HG03520 (cell line): ENCODE results near the gene UBE2I.

ENCODE experiments used
- ATAC-seq: cut with Tn5 transposase; IDR thresholded peaks from one replicate; pipeline ENCODE4 v1.9.1; 2021; ENCODE audit warnings: mild to moderate bottlenecking, moderate library complexity; ENCODE audit not compliant: unreplicated experiment

UBE2I gene

DNA sequence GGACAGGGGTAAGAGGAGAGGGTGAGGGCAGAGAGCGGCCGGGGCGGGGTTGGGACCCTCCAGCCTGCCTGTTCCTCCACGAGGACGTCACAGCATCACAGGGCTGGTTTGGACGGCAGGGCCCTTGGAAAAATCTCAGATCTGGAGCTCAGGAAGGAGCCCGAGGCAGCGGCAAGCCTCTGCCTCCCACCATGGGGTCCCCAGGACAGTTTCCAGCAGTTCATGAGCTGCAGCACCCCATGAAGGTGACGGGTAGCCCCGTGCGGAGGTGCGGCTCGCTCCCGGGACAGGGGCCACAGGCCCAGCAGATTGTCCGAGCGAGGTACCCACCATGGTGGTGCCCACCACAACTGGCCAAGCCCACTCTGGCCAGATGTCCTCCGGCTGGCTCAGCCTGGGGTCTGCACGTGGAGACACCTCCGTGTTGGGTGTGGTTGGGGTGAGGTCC, 32.3 kb upstream of the UBE2I start:
- no peak for ATAC-seq

DNA sequence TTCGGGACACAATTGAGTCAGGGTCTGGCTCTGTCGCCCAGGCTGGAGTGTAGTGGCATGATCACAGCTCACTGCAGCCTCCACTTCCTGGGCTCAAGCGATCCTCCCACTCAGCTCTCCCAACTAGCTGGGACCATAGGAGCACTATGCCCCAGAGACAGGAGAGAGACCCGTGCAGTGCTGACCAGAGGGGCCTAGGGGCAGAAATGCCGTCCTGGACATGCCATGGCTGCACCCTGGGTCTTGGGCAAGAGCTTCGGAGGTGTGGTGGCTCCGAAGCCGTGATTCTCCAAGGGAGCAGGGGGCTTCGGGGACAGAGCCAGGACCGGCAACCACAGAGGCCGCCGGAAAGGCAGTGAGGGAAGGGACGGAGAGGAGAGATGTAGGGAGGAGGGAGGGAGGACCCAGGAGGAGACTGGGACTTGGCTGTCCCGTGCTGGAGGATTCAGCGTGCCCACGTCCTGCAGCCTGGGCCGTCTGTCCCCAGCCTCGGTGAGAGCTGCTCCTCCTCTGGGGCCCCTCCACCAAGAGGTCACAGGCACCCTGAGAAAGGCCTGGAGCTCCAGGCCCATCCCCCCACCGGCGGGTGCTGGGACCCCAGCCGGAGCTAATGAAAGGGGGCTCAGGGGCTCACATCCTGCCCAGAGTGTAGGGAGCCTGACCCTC, 31.7 kb upstream of the UBE2I start:
- no peak for ATAC-seq

DNA sequence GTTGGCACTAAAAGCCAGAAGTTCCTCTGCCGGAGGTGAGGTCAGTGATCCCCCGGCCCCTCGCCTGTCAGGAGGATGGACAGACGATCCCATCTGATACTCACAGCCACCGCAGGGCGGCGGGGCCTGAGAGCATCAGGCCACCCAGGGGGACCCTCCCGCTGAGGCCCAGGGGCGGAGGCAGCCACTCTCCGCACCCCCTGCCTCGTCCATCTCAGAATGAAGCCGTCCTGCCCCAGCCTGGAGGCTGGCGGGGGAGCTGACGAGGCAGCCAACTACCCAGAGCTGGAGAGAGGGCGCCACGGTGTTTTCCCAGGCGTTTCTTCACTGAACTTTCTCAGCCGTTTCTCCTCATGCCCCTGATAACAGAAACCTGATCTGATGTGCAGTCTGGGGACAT, 31.0 kb upstream of the UBE2I start:
- ATAC-seq: no peak

DNA sequence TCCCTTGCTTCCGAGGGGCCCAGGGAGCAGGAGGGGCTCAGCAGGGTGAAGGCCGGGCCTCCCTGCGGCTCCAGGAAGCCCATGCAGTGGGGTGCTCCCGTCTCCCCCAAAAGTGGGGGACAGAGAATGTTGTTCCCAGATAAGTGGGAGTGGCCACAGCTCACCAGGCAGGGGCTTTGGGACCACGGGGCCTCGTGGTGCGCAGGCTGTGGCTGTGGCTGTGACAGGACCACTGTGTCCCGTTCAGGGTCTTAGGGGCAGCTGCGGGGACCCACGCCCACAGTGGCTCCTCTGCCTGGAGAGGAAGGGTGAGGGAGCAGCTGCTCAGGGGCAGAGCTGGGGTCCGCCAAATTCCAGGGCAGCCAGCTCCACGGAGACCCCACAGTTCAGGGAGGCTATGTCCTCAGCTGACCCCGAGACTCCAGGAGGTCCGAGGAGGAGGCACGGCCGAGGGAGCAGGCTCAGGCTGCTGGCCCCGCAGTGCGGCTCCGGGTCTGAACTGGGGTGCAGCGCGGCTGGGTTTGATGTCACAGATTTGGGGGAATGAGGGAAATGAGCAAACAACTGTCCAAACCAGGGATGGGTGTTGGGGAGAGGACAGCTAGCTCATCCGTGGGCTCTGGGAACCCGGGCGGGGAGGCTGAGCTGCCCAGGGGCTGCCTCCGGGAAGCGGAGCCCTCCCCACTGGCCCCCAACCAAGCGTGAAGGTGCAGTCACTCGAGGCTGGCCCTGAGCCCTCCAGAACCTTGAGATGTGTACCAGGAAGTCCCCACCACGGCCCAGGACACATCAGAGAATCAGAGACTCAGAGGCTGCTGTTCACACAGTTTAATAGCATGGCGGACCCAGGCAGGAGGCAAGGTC, 30.1 kb upstream of the UBE2I start:
- ATAC-seq: no peak

DNA sequence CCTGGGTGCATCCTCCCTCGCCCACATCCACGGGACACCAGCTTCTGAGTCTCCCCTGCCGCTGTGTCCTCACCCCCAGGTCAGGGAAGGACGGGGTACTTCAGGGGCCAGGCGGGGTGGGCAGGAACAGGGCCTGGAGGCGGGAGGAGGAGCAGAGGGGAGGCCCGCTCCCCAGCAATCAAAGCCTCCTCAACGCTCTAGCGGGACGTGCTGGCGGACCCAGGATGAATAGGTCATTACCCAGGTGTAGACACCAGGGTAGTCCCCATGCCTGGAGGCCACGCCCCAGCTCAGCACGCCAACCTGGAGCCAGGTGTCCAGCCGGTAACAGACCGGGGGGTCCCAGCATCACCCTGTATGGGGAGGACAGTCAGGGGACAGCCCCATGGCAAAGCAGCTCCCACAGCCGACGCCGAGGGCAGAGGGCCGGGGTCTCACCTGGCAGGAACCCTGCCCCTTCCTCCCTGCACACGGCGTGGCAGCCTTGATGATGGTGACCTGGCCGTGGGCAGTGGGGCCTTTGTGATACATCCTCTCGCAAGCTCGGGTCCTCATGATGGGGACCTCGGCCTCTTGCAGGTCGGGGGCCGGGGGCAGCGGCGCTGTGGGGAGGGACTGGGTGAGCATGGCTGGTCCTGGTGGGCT, 29.4 kb upstream of the UBE2I start:
- no peak for ATAC-seq

DNA sequence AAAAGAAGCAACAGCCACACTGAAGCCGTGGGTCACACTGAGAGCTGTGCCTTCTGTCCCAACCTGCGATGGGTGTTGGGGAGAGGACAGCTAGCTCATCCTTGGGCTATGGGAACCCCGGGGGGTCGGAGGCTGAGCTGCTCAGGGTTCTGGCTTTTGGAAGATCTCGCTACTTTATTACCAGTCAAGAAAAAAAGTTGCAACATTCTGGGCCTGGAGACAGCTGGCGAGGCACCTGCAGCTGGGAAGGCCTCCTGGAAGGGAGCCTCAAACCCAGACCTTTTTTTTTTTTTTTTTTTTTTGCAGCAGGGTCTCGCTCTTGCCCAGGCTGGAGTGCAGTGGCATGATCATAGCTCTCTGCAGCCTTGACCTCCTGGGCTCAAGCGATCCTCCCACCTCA, 28.7 kb upstream of the UBE2I start:
- no peak for ATAC-seq

DNA sequence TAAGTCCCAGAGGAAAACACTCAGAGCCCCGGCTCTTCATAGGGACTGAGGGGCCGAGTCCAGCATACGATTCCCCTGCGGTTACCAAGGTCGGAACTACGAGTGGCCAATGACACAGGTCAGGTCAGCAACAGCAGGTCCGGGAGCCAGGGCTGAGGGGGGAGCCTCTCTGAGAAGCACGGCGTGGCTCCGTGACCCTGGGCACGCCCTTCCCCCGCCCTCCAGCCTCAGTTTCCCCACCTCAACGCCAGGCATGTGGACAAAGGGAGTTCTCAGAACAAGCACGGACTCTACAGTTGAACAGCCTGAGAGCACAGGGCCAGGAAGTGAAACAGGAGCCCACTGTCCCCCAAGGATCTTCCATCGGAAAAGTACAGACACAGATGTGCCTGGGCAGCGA, 27.9 kb upstream of the UBE2I start:
- no peak for ATAC-seq

DNA sequence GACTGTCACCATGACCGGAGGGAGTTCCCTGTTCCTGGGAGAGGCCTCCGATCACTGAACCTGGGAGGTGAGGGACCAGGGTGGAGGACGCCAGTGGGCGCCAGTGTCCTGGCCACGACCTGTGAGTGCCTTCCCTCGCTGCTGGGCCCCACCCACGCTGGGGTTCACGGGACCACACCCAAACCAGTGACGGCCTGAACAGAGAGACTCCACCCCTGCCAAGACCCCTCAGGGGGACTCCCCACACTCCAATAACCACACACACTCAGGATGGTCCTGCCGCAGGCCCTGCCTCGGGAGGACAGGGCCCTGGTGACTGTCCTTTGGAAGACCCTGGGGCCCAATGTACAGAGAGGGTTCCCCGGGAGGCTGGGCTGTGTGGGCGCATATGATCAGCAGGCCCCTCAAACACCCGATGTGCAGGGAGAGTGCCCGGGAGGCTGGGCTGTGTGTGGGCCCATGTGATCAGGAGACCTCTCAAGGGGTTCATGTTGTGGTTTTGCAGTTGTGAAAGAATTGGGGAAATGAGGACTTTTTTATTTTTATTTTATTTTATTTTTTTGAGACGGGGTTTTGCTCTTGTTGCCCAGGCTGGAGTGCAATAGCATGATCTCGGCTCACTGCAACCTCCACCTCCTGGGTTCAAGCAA, 27.0 kb upstream of the UBE2I start:
- ATAC-seq: no peak

DNA sequence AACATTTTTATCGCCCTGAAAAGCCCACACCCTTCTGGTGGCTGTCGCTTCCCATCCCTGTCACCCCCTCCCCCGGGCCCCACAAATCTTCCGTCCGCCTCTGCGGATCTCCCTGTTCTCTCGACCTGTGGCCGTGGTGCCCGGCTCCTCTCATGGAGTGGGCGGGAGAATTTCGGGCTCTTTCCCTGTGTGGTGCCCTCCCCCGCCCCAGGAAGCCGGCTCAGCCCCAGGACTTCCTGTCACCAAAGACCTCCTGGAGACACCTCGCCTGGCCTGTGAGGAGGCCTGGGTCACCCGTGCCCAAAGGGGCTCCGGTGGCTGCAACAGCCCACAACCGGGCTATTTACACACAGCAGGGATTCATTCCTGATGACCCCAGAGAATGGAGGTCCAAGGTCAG, 26.1 kb upstream of the UBE2I start:
- ATAC-seq: no peak

DNA sequence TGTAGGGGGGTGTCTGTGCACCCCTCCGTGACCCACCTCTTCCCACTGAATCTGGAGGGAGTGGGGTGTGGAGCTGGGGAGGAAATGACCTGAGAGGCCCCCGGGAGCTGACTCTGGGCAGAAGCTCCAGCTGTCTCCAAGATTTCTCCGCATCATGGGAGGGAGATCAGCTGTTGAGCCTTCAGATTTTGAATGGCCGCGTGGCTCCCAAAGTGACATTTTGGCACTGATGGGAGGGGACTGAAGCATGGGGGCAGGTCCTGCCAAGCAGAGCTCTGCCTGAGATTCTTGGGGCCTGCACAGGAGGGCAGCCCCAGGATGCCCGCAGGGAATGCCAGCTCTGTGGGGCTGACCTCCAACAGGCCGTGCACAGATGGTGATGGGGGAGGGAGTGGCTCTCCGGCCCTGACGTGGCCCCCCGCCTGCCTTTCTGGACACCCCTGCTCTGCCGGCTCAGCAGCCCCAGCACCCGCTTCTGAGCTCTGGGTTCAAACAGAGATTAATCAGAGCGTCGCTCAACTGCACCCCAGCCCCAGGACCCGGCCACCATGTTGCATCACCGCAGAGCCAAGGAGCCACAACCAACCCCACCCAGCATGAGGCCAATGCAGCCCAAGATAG, 25.3 kb upstream of the UBE2I start:
- no peak for ATAC-seq

DNA sequence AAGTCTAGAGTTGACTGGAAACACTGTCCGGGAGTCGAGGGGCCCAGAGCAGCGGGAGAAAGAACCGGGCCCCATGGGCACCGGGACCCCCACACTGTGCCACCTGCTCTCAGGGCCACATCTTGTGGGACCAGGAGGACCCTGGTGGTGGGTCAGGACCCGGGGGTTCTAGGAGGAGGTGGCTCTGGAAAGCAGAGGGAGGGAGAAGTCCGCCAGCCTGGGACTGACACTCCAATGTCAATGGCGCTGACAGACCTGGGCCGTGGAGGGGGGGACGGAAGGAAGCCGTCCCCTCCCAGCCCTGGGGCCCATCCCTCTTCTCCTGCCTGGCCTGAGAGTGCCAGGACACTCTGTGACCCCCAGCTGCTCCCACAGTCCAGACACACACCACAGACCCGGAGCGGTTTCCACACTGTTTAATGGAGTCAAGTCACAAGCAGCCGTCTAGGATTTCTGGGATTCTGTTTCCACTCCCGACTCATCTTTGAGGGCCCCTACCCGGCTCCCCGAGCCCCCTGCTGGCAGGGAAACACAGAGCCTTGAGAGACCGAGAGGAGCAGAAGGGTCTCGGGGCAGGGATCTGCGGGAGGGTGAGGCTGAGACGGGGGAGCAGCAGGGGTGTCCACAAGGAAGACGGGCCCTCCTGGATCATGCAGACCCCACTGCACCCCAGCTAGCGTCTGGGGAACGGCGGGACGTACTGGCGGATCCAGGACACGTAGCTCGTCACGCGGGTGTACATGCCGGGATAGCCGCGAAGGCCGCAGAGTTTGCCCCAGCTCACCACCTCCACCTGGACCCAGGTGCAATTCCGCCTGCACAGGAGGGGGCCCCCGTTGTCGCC, 23.5 kb upstream of the UBE2I start:
- no peak for ATAC-seq

DNA sequence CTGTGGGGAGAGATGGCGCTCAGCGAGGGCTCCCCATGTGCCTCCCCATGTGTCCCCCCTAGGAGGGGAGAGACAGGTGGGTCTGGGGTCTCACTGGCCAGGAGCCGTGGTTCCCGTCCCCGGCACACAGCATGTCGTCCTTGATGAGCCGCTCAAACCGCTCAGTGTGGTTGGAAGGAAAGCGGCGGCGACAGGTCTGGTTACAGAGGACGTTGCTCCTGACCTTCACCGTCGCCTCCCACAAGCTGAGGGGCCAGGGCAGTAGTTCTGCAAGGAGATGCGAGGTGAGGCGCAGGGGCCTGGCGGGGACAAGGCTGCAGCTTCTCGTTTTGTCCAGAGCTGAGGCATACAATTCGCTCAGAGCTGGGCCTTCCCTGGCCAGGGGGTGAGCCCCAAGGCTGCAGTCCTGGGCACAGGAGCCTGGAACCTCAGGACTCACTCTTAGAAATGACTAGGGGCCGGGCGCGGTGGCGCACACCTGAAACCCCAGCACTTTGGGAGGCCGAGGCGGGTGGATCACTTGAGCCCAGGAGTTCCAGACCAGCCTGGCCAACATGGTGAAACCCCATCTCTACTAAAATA, 22.8 kb upstream of the UBE2I start:
- no peak for ATAC-seq

DNA sequence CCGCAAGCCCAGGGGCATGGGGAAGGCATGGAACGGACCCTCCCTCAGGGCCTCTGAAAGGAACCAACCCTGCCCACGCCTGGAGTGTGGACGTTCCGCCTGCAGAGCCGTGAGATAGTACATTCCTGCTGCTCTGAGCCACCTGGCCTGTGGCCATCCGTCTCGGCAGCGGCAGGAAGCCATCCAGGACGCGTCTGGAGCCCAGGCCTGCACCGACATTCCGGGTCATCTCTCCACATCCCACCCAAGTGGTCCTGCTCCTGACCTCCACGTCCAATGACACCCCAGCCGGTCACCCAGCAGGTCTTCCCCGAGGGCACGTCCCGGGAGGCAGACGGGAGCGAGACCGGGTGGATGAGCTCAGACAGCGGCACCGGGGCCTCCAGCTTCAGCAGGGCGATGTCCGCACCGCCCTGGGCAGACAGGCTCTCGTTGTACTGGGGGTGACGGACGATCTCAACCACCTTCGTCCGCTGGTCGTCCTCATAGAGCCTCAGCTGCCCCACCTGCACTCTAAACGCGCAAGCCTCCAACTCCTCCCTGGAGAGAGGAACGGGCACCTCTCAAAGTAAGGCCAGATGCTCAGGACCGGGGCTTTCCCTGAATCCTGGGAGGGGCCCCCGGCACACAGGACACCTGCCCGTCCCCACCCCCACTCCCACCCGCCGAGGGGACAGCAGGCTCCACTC, 21.3 kb upstream of the UBE2I start:
- no peak for ATAC-seq

DNA sequence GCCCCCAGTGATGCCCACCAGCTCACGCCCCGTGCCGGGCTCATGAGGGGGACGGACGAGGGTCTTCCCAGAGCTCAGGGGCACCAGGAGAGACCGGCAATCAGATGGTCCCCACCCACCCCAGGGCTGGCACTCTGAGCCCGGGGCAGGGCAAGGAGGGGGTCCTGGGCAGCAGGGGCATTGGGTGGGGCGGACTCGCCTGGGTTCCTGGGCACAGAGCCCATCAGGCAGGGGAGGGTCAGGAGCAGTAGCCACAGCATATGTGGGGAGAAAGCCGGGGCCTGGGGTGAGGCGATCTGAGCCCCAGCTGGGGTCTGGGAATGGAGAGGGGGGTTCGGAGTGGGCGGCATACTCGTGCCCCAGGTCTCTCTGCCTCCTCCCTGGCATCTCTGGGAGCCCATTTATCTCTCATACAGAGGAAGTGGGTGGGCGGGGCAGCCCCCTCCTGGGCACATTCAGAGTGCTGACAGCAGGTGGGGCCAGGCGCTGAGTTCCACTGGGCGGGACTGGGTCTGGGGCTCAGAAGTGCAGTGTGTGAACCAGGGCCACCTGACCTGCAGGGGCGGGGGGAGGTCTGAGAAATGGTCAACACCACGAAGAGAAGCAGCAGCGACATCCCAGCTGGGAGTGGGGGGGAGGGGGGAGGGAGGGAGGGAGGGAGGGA, 20.5 kb upstream of the UBE2I start:
- no peak for ATAC-seq

DNA sequence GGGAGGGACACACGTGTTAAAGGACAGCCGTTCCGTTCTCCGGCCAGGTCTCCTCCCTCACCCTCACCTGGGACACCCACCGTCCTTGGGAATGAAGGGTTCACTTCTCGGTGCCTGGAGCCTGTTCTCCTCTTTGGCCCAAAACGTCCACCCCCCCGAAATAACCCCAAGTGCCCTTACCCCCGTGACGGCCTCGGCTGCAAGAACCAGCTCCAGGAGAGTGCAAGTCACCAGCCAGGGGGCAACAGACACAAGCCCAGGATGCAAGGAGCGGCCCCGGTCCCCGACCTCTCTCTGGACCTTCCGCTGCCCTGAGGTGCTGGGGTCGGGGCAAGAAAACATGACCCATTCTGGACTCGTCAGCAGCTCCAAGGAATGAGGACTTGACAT, 20.0 kb upstream of the UBE2I start:
- ATAC-seq: no peak

DNA sequence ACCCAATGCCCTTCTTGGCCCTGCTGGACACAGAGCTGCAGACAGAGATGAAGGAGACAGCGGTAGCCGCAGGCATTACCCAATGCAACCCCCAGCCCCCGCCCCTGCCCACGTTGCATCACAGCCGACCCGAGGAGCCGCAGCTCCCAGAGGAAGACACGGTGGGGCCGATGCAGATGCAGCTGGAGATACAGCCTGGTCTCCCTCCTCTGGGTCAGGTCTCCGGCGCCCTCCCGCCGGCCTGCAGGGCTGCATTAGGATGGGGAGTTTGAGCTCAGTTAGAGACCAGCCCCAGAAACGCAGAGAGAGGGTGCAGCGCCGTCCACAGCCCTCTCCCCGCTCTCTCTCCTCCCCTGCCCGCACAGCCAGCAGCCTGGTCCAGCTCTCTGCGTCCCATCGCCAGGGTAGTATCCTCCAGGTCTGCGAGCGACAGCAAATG, 19.4 kb upstream of the UBE2I start:
- no peak for ATAC-seq

DNA sequence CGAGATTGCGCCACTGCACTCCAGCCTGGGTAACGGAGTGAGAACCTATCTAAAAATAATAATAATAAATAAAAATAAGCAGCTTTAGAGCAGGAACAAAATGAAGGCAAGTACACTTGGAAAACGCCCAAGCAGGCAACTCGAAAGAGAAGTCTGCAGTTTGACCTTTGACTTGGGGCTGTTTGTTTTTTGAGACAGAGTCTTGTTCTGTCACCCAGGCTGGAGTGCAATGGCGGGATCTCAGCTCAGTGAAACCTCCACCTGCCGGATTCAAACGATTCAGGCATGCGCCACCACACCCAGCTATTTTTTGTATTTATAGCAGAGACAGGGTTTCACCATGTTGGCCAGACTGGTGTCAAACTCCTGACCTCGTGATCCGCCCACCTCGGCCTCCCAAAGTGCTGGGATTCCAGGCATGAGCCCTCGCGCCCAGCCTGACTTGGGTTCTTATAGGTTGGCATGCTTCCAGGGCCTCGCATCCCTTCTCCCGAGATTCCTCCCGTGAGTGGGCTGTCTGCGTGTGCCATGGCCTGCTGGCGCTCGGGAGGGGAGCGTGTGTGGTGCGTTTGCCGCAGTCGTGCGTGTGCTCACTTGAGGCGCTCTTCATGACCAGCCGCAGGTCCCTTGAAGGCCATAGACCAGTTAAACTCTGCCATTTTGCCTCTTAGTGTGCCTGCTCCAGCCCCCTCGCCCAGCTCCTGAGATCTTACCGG, 18.4 kb upstream of the UBE2I start:
- ATAC-seq: no peak

DNA sequence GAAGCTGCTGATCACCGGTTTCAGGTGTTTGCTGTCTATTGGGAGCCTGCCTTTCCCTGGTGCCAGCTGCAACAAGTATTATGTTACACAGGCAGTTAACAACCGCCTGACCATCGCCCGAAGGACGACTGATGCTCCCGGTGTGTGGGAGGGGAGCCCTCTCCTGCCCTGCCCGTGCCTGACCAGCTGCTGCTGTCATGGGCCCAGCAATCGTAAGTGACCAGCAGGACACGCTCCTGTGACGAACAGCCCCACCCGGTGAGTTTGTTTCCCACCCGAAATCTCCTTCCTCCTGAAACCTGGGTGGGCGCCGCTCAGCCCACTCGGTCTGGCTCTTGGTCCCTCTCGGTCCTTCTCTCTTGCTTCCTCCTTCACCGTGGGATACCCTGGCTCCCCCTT, 17.9 kb upstream of the UBE2I start:
- ATAC-seq: no peak
